ENCODE results near the gene FTH1.

Gene FTH1

GRCh38 chr11:61967116-61967923 is at the start of gene FTH1:
Gene FTH1 (minus strand): TSS chr11:61967634. CDS start chr11:61967425, 209 bp downstream.
- Histone ChIP-seq H3K27me3 (peaks cover 6% of the 10 kb centered on the region), H3K4me1 (ENCODE audit: control insufficient read depth in 1 of 2, insufficient read depth in 1 of 2, low read depth in 1 of 2, low read length in 1 of 2) (peaks cover 72 to 78% of the 10 kb centered on the region in 2 experiments), H3K9me3 (peaks cover 6% of the 10 kb centered on the region), H3K36me3 (peaks cover 45% of the 10 kb centered on the region), H3K27ac (peak within 1 kb of the TSS; percentile 95), H3K4me3 (ENCODE audit: low read depth in 1 of 2, low read length in 1 of 2) (peak within 1 kb of the TSS; percentile 90 to 99)
- TF ChIP-seq CTCF (IDR thresholded peaks at IDR 0.05) = peak; percentile 31

- Histone ChIP-seq H3K27me3 (no peaks in the 10 kb centered on the region), H3K36me3 (no peaks in the 10 kb centered on the region), H3K4me3 (ENCODE audit: low read depth in 1 of 2, low read length in 1 of 2) (no peak overlapping the region), H3K4me1 (ENCODE audit: control insufficient read depth in 1 of 2, insufficient read depth in 1 of 2, low read depth in 1 of 2, low read length in 1 of 2) (peaks cover 30% of the 10 kb centered on the region in 2 experiments), H3K27ac (no peak overlapping the region), H3K9me3 (no peaks in the 10 kb centered on the region)
- TF ChIP-seq CTCF (IDR thresholded peaks at IDR 0.05) = no peak
These were observed 48.2 kb upstream of the FTH1 start for GRCh38 chr11:62015615-62016014.

GRCh38 chr11:62013537-62014476 is 46.4 kb upstream of the FTH1 start:
- Histone ChIP-seq H3K27ac (no peak overlapping the region), H3K36me3 (no peaks in the 10 kb centered on the region), H3K27me3 (no peaks in the 10 kb centered on the region), H3K9me3 (no peaks in the 10 kb centered on the region), H3K4me1 (ENCODE audit: control insufficient read depth in 1 of 2, insufficient read depth in 1 of 2, low read depth in 1 of 2, low read length in 1 of 2) (peaks cover 12 to 14% of the 10 kb centered on the region in 2 experiments), H3K4me3 (ENCODE audit: low read depth in 1 of 2, low read length in 1 of 2) (no peak overlapping the region)
- no peak for TF ChIP-seq CTCF (IDR thresholded peaks at IDR 0.05)

- H3K36me3 ChIP-seq = no peaks in the 10 kb centered on the region
- H3K27ac ChIP-seq = peak overlapping the region; percentile 16
- no peaks in the 10 kb centered on the region for H3K9me3 ChIP-seq
- no peaks in the 10 kb centered on the region for H3K27me3 ChIP-seq
- no peak for TF ChIP-seq CTCF (IDR thresholded peaks at IDR 0.05)
- H3K4me3 ChIP-seq (ENCODE audit: low read depth in 1 of 2, low read length in 1 of 2) = no peak overlapping the region
- H3K4me1 ChIP-seq (ENCODE audit: control insufficient read depth in 1 of 2, insufficient read depth in 1 of 2, low read depth in 1 of 2, low read length in 1 of 2) = peaks cover 3 to 6% of the 10 kb centered on the region in 2 experiments
These were observed 45.5 kb upstream of the FTH1 start for GRCh38 chr11:62012832-62013461.

- peaks cover 0 to 6% of the 10 kb centered on the region in 2 experiments for H3K4me1 ChIP-seq (ENCODE audit: control insufficient read depth in 1 of 2, insufficient read depth in 1 of 2, low read depth in 1 of 2, low read length in 1 of 2)
- TF ChIP-seq CTCF (IDR thresholded peaks at IDR 0.05) = no peak
- H3K27ac ChIP-seq = peak overlapping the region; percentile 16
- H3K4me3 ChIP-seq (ENCODE audit: low read depth in 1 of 2, low read length in 1 of 2) = no peak overlapping the region
- H3K36me3 ChIP-seq = no peaks in the 10 kb centered on the region
- H3K9me3 ChIP-seq = no peaks in the 10 kb centered on the region
- no peaks in the 10 kb centered on the region for H3K27me3 ChIP-seq
These were observed 45.0 kb upstream of the FTH1 start for GRCh38 chr11:62012451-62012831.
